Prostate gland (tissue), 2 donors: ENCODE measurements around the gene UNC5C. TPM values are rescaled to one million over a fixed set of nuclear protein-coding genes. Genes with fewer than 3 reads are reported as not detected.

Experiments used
- DNase-seq: peaks from one replicate; pipeline ENCODE4 v3.0.0-alpha.2; 2019; ENCODE audit warnings: low spot score
- H3K27ac ChIP-seq, 2 donors: fragments of 200-600 bp; sonication (generic); 2 replicates each; pipeline ENCODE4 v1.5.1; 2017 to 2019
- H3K27me3 ChIP-seq: fragments of 200-600 bp; sonication (generic); replicated peaks from 2 replicates; pipeline ENCODE4 v1.5.1; 2019; ENCODE audit not compliant: insufficient read depth
- H3K36me3 ChIP-seq, 2 donors: fragments of 200-600 bp; sonication (generic); 1 replicate in 1 of 2; 2 replicates in 1 of 2; pipeline versions ENCODE4 v1.5.1 to v1.8.1; 2017 to 2019
- H3K4me1 ChIP-seq: fragments of 200-600 bp; sonication (generic); replicated peaks from 2 replicates; pipeline ENCODE4 v1.5.1; 2019
- H3K4me3 ChIP-seq, 2 donors: fragments of 200-600 bp; sonication (generic); 2 replicates each; pipeline ENCODE4 v1.5.1; 2017 to 2019
- H3K9me3 ChIP-seq: fragments of 200-600 bp; sonication (generic); 2 replicates; pipeline ENCODE4 v1.5.1; 2017
- POLR2A ChIP-seq: fragments of 450-650 bp; IDR thresholded peaks from one replicate; pipeline ENCODE4 v1.6.1; 2016; ENCODE audit warnings: antibody characterized with exemption, mild to moderate bottlenecking
- POLR2AphosphoS5 ChIP-seq: sonication (generic); formaldehyde crosslinking; IDR thresholded peaks from one replicate; pipeline ENCODE4 v1.6.1; 2017; ENCODE audit warnings: antibody characterized with exemption
- WGBS: methylation state at CpG from one replicate; pipeline ENCODE4 v1.1.5; 2018; 5-methylcytosine and 5-hydroxymethylcytosine counted together
- intact Hi-C: fragments of 100-400 bp; cut with DNase I; formaldehyde crosslinking; loops from one replicate; pipeline ENCODE4 v1.14.2; 2022
- total RNA-seq, 2 donors: library from RNA; depleted of rRNA; stranded (reverse); fragments of >200 nt; gene quantifications; one replicate each; pipeline ENCODE4 v1.1.0, GENCODE V29; 2016
- TF ChIP-seq, protein P1 (sequence below), 4 experiments: fragments of 200-600 bp in 2 of 4; fragments of 450-650 bp in 2 of 4; sonication (generic) in 2 of 4; IDR thresholded peaks; 1 replicate in 3 of 4; 2 replicates in 1 of 4; pipeline ENCODE4 v1.5.1; 2016 to 2019; ENCODE audit warnings: antibody characterized with exemption in 4 of 4, mild to moderate bottlenecking in 2 of 4, moderate library complexity in 2 of 4

UNC5C gene
- total RNA-seq, 2 donors from 2014 or later = 1.8 to 15.5 TPM

DNA sequence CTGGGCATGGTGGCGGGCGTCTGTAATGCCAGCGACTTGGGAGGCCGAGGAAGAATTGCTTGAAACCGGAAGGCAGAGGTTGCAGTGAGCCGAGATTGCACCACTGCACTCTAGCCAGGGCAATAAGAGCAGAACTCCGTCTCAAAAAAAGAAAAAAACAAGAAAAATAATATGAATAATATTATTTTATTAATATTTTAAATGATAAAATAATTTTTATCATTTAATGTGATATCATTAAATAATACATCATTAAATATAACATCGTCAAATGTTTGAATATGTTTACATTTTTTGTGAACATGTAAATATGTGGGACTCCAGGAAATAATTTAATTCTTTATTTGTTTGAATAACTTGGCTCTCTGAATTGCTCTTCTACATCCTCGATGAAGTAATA, 15.5 kb downstream of the UNC5C start:
- no peak for TF ChIP-seq POLR2AphosphoS5
- no peak for TF ChIP-seq POLR2A
- TF ChIP-seq, protein P1, sequence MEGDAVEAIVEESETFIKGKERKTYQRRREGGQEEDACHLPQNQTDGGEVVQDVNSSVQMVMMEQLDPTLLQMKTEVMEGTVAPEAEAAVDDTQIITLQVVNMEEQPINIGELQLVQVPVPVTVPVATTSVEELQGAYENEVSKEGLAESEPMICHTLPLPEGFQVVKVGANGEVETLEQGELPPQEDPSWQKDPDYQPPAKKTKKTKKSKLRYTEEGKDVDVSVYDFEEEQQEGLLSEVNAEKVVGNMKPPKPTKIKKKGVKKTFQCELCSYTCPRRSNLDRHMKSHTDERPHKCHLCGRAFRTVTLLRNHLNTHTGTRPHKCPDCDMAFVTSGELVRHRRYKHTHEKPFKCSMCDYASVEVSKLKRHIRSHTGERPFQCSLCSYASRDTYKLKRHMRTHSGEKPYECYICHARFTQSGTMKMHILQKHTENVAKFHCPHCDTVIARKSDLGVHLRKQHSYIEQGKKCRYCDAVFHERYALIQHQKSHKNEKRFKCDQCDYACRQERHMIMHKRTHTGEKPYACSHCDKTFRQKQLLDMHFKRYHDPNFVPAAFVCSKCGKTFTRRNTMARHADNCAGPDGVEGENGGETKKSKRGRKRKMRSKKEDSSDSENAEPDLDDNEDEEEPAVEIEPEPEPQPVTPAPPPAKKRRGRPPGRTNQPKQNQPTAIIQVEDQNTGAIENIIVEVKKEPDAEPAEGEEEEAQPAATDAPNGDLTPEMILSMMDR (IDR thresholded peaks at IDR 0.05) = no peak

DNA sequence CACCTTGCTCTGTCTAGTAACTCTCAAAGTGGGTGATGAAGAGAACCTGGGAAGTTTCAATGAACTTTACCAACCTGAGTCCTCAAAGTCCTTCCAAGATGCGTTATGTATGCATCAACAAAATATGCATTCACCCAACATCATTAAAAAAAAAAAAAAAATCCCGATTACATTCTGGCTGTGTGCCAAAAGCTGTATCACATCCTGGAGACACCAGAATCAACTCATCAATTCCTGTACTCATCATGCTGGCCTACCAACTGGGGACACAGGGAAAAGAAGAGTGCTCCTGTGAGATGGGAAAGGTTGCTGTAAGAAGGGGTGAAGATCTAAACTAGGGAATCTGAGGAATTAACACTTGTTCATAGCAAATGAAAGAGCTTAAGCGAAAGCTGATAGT, 16.5 kb downstream of the UNC5C start:
- Histone ChIP-seq H3K4me3 (no peak overlapping the region), H3K4me1 (no peaks in the 10 kb centered on the region), H3K27ac (no peak overlapping the region), H3K36me3 (no peaks in the 10 kb centered on the region), H3K9me3 (no peaks in the 10 kb centered on the region), H3K27me3 (no peaks in the 10 kb centered on the region)
- intact Hi-C loops = no loop called here
- DNase-seq = no peak
- no peak for TF ChIP-seq POLR2AphosphoS5
- TF ChIP-seq, protein P1 (IDR thresholded peaks at IDR 0.05) = no peak
- no peak for TF ChIP-seq POLR2A
- 97% methylated on average over 3 of the region's 3 CpGs for WGBS

More for the DNA sequence above, 15.5 kb downstream of the UNC5C start:
- Histone ChIP-seq H3K27ac (no peak overlapping the region), H3K9me3 (no peaks in the 10 kb centered on the region), H3K27me3 (no peaks in the 10 kb centered on the region), H3K4me3 (no peak overlapping the region), H3K4me1 (no peaks in the 10 kb centered on the region), H3K36me3 (no peaks in the 10 kb centered on the region)
- DNase-seq = no peak
- WGBS = 93% methylated on average over 9 of the region's 9 CpGs
- intact Hi-C loops = no loop called here

DNA sequence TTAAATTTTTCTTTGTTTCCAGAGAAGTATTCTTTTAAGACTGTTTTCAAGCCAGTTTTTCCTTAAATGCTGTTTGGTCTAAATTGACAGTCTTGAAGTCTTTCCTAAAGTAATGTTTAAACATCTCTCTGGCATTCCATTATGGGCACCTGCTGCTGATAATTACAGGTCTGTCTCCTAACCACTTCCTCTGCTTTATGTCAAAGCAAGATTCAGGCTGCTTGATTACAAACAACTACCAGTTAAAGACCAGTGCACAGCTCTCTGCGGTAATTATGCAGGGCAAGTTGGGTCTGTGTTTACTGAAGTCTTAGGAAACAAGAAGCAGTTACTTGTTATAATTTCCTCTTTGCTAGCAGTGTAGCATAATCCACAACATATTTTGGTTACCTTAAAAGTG, 17.6 kb downstream of the UNC5C start:
- Histone ChIP-seq H3K27me3 (no peaks in the 10 kb centered on the region), H3K9me3 (no peaks in the 10 kb centered on the region), H3K36me3 (no peaks in the 10 kb centered on the region), H3K27ac (no peak overlapping the region), H3K4me1 (no peaks in the 10 kb centered on the region), H3K4me3 (no peak overlapping the region)
- intact Hi-C loops = no loop called here
- no peak for TF ChIP-seq POLR2A
- WGBS = 50% methylated on average over 1 of the region's 1 CpG
- DNase-seq = no peak

DNA sequence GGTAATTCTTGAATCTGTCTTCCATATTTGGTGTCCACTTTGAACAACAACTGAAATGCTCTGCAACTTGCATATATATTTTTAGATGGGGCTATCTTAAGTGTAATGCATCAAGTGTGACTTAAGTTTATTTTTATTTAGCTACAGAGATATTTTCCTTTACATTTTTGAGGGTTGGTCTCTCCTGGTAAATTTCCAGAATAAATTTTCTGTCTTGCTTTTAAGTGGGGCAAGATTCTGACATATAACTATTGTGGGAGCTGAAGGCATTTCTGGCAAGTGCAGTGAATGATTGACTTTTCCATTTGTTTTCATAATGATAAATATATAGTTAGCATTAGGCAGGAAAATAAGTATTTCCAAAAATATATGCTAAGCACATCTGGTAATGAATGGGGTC, 18.8 kb downstream of the UNC5C start:
- intact Hi-C loops = no loop called here
- Histone ChIP-seq H3K27me3 (no peaks in the 10 kb centered on the region), H3K4me1 (no peaks in the 10 kb centered on the region), H3K36me3 (no peaks in the 10 kb centered on the region), H3K4me3 (no peak overlapping the region), H3K9me3 (no peaks in the 10 kb centered on the region), H3K27ac (no peak overlapping the region)
- TF ChIP-seq POLR2A (no peak), POLR2AphosphoS5 (no peak)
- TF ChIP-seq, protein P1 (IDR thresholded peaks at IDR 0.05) = no peak
- no peak for DNase-seq

DNA sequence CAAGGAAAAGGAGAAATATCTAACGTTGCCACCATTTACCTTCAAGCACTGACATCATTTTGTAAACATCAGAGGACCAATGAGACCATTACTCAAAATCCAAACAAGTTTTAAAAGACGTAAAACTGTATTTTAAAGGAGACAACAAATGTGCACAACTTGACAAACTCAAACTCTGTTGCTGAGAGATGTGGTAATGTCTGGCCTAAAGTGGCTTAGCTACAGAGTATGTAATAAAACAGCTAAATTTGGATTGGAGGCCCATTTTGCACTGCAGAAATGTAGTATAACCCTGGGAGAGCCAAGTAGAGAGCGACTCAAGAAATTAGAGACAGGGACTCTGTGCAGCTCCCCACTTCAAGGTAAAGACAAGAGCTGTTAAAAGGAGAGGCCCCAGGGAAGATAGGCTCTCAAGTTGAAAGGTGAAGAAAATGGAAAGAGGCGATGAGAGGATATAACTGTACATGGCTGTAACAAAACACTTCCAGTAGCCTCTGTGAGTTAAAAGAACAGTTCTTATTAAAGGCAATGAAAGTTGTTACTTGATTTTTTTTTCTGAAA, 20.3 kb downstream of the UNC5C start:
- Histone ChIP-seq H3K27me3 (no peaks in the 10 kb centered on the region), H3K9me3 (no peaks in the 10 kb centered on the region), H3K4me3 (no peak overlapping the region), H3K36me3 (no peaks in the 10 kb centered on the region), H3K27ac (no peak overlapping the region), H3K4me1 (no peaks in the 10 kb centered on the region)
- intact Hi-C loops = no loop called here
- WGBS = 56% methylated on average over 4 of the region's 4 CpGs
- TF ChIP-seq POLR2AphosphoS5 = no peak
- TF ChIP-seq, protein P1 (IDR thresholded peaks at IDR 0.05) = no peak
- TF ChIP-seq POLR2A = no peak
- DNase-seq = no peak
